Osteoblast (primary cell): ENCODE results near the gene RASL11A. TPM values are rescaled to one million over a fixed set of nuclear protein-coding genes. Genes with fewer than 3 reads are reported as not detected.

Experiments
- DNase-seq: peaks from one replicate; pipeline ENCODE4 v3.0.0; 2011; ENCODE audit warnings: low spot score, mixed read lengths; ENCODE audit not compliant: insufficient read length; ENCODE audit errors: missing footprints
- H2AFZ ChIP-seq: 2 replicates; pipeline ENCODE4 v1.6.0; 2011; ENCODE audit warnings: mild to moderate bottlenecking, low read length
- H3K27ac ChIP-seq: 2 replicates; pipeline ENCODE4 v1.5.1; 2011; ENCODE audit warnings: mild to moderate bottlenecking, low read depth, low read length, moderate library complexity
- H3K27me3 ChIP-seq: 2 replicates; pipeline ENCODE4 v1.6.0; 2012; ENCODE audit warnings: mild to moderate bottlenecking, control low read depth, inconsistent platforms, low read length, moderate library complexity; ENCODE audit not compliant: insufficient read depth
- H3K36me3 ChIP-seq: 2 replicates; pipeline ENCODE4 v1.5.1; 2011; ENCODE audit warnings: mild to moderate bottlenecking, low read length, control low read depth, moderate library complexity; ENCODE audit not compliant: insufficient read depth
- H3K4me1 ChIP-seq: 2 replicates; pipeline ENCODE4 v1.5.1; 2011; ENCODE audit warnings: mild to moderate bottlenecking, low read length, control low read depth, moderate library complexity; ENCODE audit not compliant: insufficient read depth
- H3K4me2 ChIP-seq: 2 replicates; pipeline ENCODE4 v1.6.0; 2011; ENCODE audit warnings: mild to moderate bottlenecking, low read length; ENCODE audit not compliant: insufficient read depth
- H3K4me3 ChIP-seq: fragments of 200-600 bp; sonication (generic); 3 replicates; pipeline ENCODE4 v1.5.1; 2012; ENCODE audit warnings: mild to moderate bottlenecking, low read length, inconsistent platforms; ENCODE audit not compliant: insufficient read depth
- H3K79me2 ChIP-seq: 2 replicates; pipeline ENCODE4 v1.6.0; 2012; ENCODE audit warnings: mild to moderate bottlenecking, low read length, control low read depth, inconsistent platforms; ENCODE audit not compliant: insufficient read depth
- H3K9me3 ChIP-seq: 2 replicates; pipeline ENCODE4 v1.5.1; 2011; ENCODE audit warnings: low read depth, low read length, control low read depth
- H4K20me1 ChIP-seq: 2 replicates; pipeline ENCODE4 v1.6.0; 2012; ENCODE audit warnings: mild to moderate bottlenecking, low read length, control low read depth; ENCODE audit not compliant: insufficient read depth
- total RNA-seq: library from RNA; depleted of rRNA; stranded (reverse); fragments of >200 nt; gene quantifications from 2 replicates; pipeline ENCODE4 v1.2.3, GENCODE V29; 2012
- TF ChIP-seq, protein P1 (sequence below): IDR thresholded peaks from 2 replicates; pipeline ENCODE4 v1.5.1; 2011; ENCODE audit warnings: mild to moderate bottlenecking, low read depth, low read length, moderate library complexity; ENCODE audit errors: extremely low read depth

Gene RASL11A
- total RNA-seq, 1 donor, result 11.9 TPM

GRCh38 chr13:27302643-27303262 lies 32.1 kb downstream of the RASL11A start:
- H3K79me2 ChIP-seq, result no peaks in the 10 kb centered on the region
- no peaks in the 10 kb centered on the region for H4K20me1 ChIP-seq
- H3K9me3 ChIP-seq, result no peaks in the 10 kb centered on the region
- H2AFZ ChIP-seq, result no peak overlapping the region
- no peaks in the 10 kb centered on the region for H3K36me3 ChIP-seq
- no peak for DNase-seq
- H3K4me3 ChIP-seq, result no peak overlapping the region
- TF ChIP-seq, protein P1, sequence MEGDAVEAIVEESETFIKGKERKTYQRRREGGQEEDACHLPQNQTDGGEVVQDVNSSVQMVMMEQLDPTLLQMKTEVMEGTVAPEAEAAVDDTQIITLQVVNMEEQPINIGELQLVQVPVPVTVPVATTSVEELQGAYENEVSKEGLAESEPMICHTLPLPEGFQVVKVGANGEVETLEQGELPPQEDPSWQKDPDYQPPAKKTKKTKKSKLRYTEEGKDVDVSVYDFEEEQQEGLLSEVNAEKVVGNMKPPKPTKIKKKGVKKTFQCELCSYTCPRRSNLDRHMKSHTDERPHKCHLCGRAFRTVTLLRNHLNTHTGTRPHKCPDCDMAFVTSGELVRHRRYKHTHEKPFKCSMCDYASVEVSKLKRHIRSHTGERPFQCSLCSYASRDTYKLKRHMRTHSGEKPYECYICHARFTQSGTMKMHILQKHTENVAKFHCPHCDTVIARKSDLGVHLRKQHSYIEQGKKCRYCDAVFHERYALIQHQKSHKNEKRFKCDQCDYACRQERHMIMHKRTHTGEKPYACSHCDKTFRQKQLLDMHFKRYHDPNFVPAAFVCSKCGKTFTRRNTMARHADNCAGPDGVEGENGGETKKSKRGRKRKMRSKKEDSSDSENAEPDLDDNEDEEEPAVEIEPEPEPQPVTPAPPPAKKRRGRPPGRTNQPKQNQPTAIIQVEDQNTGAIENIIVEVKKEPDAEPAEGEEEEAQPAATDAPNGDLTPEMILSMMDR, result no peak
- no peaks in the 10 kb centered on the region for H3K4me1 ChIP-seq
- H3K27me3 ChIP-seq, result peaks cover 10% of the 10 kb centered on the region
- no peak overlapping the region for H3K4me2 ChIP-seq
- no peak overlapping the region for H3K27ac ChIP-seq

DNA sequence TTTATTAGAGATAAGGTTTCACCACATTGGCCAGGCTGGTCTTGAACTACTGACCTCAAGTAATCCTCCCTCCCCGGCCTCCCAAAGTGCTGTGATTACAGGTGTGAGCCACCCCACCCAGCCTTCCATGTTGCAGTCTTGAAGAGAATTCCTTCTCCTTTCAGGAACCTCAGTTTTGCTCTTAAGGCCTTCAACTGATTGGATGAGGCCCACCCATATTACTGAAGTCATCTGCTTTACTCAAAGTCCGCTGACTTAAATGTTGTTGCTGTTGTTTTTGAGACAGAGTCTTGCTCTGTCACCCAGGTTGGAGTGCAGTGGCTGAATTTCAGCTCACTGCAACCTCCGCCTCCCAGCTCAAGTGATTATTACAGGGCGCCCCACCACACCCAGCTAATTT lies 33.5 kb downstream of the RASL11A start:
- H3K27ac ChIP-seq, result no peak overlapping the region
- no peaks in the 10 kb centered on the region for H4K20me1 ChIP-seq
- no peaks in the 10 kb centered on the region for H3K9me3 ChIP-seq
- no peaks in the 10 kb centered on the region for H3K36me3 ChIP-seq
- H3K4me2 ChIP-seq, result no peak overlapping the region
- no peak for DNase-seq
- no peak overlapping the region for H3K4me3 ChIP-seq
- H3K79me2 ChIP-seq, result no peaks in the 10 kb centered on the region
- peaks cover 4% of the 10 kb centered on the region for H3K27me3 ChIP-seq
- TF ChIP-seq, protein P1, result no peak
- no peaks in the 10 kb centered on the region for H3K4me1 ChIP-seq
- H2AFZ ChIP-seq, result no peak overlapping the region

- Histone ChIP-seq H2AFZ (no peak overlapping the region), H3K4me2 (no peak overlapping the region), H3K9me3 (no peaks in the 10 kb centered on the region), H3K4me1 (no peaks in the 10 kb centered on the region), H3K27ac (no peak overlapping the region), H3K36me3 (no peaks in the 10 kb centered on the region), H3K27me3 (peaks cover 4% of the 10 kb centered on the region), H3K79me2 (no peaks in the 10 kb centered on the region), H4K20me1 (no peaks in the 10 kb centered on the region), H3K4me3 (no peak overlapping the region)
- peak; percentile 9 for DNase-seq
- TF ChIP-seq, protein P1, result no peak
Observed at GRCh38 chr13:27304611-27305010, 34.0 kb downstream of the RASL11A start.

- Histone ChIP-seq H3K27me3 (no peaks in the 10 kb centered on the region), H3K9me3 (no peaks in the 10 kb centered on the region), H3K36me3 (no peaks in the 10 kb centered on the region), H3K4me3 (no peak overlapping the region), H3K4me1 (no peaks in the 10 kb centered on the region), H2AFZ (no peak overlapping the region), H3K27ac (no peak overlapping the region), H4K20me1 (no peaks in the 10 kb centered on the region), H3K79me2 (no peaks in the 10 kb centered on the region), H3K4me2 (no peak overlapping the region)
- no peak for DNase-seq
- TF ChIP-seq, protein P1, result no peak
Observed at GRCh38 chr13:27306364-27306763, 35.7 kb downstream of the RASL11A start.
